GM18858 (cell line): ENCODE results near the gene MOXD1.

ENCODE experiments used
- ATAC-seq: cut with Tn5 transposase; IDR thresholded peaks from one replicate; pipeline ENCODE4 v1.9.1; 2021; ENCODE audit not compliant: unreplicated experiment

MOXD1 gene

DNA sequence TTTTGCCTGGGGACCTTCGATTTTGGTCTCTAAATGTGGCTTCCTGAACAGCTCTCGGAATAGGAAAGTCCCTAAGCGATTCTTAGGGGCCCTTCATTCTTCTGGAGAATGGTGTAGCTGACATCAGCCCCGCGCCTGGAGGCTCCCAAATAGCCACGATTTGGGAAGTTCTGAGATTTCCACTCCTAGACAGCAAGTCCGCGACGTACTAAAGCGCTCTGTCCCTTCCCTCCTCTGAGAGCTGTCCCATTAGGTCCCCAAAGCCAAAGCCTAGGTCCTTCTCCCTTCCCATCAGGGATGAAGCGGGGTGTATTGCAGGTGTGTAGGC is 756 bp downstream of the MOXD1 start:
- no peak for ATAC-seq

DNA sequence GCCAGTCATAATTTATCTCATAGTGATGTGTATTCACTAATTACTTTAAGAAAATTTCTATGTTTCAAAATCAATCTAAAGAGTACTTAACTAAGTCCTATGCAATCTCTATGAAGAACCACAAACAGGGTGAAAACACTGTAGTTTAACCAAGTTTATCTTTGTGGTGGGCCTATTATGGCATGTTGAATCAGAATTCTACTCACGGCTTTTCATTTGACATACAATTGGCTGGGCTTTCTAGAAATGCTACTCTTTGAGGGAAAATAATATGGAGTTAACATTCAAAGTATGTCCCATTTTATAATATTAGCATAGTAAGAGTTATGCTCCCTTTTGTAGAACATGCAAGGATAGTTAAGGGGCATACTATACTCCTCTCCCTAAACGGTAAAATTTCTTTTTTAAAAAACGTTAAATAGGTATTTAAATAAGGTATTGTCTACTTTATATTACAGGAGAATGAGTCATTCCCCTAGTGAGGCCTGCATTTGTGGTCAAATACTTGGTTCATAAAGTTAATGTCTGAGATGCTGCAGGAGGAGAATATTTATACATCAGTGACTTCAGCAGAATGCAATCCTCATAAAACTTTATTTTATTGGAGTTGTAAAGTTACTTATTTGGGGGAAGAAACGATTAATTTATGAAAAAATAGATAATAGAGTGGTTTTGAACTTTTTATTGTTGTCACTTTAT is 1.8 kb downstream of the MOXD1 start:
- ATAC-seq, result no peak

GRCh38 chr6:132395015-132395597 is 6.2 kb downstream of the MOXD1 start:
- ATAC-seq, result no peak

GRCh38 chr6:132392792-132393191 is 8.5 kb downstream of the MOXD1 start:
- no peak for ATAC-seq

GRCh38 chr6:132392270-132392646 is 9.0 kb downstream of the MOXD1 start:
- no peak for ATAC-seq

GRCh38 chr6:132391391-132392269 is 9.6 kb downstream of the MOXD1 start:
- no peak for ATAC-seq

GRCh38 chr6:132390451-132390850 is 10.8 kb downstream of the MOXD1 start:
- ATAC-seq, result no peak

GRCh38 chr6:132390017-132390416 is 11.3 kb downstream of the MOXD1 start:
- no peak for ATAC-seq

DNA sequence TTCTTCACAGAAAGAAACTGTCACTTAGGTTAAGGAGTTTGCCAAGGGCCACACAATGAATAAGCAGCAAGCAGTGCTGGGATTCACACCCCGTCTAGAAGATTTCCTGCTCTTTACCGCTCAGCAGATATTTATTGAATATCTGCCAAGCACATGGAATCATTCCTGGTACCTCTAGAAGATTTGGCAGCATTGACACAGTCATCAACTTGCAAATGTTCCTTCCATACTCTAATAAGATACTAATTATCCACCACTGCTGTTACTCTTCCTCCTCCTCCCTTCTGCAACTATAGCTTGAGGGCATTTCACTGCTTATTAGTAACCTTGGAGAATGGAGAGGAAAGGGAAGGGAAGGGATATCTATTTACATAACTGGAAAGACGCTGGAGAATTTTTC is 13.0 kb downstream of the MOXD1 start:
- no peak for ATAC-seq

DNA sequence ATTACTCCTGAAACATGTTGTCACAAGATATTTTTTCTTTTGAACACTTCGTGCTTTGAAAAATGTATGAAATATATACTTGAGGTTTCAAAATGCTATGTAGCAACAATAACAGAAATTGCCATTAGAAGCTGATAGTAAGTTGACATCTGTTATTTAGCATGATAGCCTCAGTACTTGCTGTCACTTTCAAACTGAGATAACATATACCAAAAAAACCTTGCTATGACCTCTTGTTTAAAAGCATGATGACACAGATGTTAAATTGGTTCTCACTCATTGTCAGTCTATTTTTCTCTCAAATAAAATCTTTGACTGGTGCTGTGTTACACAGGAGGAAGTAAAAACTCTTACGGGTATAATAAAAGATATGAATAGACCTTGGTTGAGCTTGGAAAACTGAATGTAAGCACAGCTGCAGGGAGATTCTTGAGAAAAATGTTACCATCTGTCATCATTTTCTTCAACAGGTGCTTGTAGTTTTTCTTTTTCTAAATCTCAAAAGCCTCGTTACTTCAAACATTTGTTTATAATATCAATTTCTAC is 18.6 kb downstream of the MOXD1 start:
- ATAC-seq, result no peak

- ATAC-seq, result no peak
Measured at GRCh38 chr6:132381381-132381780, 19.9 kb downstream of the MOXD1 start.

DNA sequence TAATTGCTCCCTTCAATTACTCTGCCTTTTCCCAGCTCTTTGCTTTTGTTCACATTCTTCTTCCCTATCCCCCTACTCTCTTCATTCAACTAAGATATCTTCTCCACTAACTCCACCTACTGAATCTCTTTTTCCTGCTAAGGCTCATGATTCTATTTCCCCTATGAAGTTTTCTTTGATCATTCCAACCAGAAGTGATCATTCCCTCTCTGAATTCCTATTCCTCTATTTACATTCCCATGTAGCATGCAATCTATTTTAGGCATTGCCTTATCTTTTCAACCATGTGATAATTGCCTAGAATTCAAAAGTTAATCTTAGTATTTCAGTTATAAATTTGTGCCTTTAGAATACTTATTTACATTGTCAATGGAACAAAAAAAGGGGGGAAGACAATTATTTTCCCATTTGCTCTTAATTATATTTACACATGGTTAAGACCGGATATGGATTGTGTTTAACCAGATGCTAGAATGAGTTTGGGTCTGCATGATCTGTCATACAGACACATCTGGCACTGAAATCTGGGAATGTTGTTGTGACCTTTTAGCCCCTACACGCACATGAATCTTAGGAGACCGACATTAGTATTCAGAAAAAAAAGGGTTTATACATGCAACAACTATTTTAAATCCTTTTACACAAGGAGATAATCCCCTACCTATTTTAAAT is 20.8 kb downstream of the MOXD1 start:
- ATAC-seq, result no peak

- no peak for ATAC-seq
Measured at GRCh38 chr6:132369526-132369925, 31.7 kb downstream of the MOXD1 start.

- no peak for ATAC-seq
Measured at GRCh38 chr6:132368916-132369481, 32.3 kb downstream of the MOXD1 start.

- peak; percentile 99 for ATAC-seq
Measured at GRCh38 chr6:132365281-132365907, 35.9 kb downstream of the MOXD1 start.

GRCh38 chr6:132364306-132365074 is 36.8 kb downstream of the MOXD1 start:
- no peak for ATAC-seq

- no peak for ATAC-seq
Measured at GRCh38 chr6:132362442-132363185, 38.7 kb downstream of the MOXD1 start.

GRCh38 chr6:132361101-132361500 is 40.2 kb downstream of the MOXD1 start:
- no peak for ATAC-seq

DNA sequence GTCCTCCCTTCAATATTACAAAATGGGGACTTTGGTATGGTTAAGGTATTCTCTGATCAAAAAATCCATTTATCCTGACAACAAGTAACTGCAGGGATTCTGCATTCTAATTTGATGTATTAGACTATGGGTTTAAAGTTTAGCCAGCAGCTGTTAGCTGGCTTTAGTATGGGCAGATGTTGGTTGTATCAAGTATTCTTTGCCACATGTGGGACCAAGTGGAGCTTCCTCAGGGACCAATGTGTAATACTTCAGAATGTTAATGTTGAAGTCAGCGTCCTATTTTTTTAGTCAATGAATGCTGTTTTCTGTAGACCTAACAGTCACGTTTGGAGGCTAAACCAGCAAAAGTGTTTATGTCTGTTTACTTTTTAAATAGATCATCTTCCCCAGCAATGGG is 41.4 kb downstream of the MOXD1 start:
- no peak for ATAC-seq
